HG02870 (cell line): Measurements from ENCODE around the gene ZFHX2.
"Not testable (repeated sequence)": the region's sequence is repeated elsewhere in the genome, so short reads cannot be mapped to it uniquely, and the experiment has no call there.

Experiments
- ATAC-seq: cut with Tn5 transposase; IDR thresholded peaks from one replicate; pipeline ENCODE4 v1.9.1; 2021; ENCODE audit warnings: mild to moderate bottlenecking, moderate library complexity; ENCODE audit not compliant: unreplicated experiment

The ZFHX2 gene

DNA sequence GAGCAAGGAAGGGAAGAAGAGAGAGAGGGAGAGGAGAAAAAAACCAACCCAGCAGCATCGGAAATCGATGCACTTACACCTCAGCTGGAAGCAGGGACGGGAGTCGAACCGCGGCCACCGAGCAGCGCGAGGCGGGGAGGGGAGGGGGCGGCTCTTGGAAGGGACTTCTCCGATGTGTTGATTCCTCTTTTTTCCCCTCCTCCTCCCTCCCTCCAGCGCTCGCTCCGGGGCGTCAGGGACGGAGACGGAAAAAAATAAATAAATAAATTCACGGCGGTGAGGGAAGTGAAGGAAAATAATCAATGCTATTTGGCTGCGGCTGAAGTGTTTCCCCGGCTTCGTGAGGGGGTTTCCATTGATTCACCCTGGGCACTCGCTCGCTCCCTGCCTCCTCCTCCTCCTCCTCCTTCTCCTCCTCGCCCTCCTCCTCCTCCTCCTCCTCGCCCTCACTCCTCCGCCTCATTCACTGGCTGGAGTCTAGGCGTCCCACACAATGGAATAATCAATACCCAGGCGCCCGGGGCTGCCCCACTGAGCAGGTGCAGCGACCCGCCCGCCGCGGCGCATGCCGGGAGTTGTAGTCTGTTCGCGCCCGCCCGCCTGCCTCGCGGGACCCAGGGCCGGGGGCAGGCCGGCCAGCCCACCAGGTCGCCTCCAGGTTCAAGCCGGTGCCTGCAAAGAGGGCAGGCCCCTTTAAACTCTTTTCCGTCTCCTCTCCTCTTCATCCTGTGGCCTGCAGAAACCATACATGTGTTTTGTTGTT lies at the start of gene ZFHX2:
Gene ZFHX2 (minus strand): TSS at position 500 of the 763 bp plus-strand sequence. CDS start 16,440 bp downstream, outside the sequence.
- ATAC-seq, result peak; percentile 49

DNA sequence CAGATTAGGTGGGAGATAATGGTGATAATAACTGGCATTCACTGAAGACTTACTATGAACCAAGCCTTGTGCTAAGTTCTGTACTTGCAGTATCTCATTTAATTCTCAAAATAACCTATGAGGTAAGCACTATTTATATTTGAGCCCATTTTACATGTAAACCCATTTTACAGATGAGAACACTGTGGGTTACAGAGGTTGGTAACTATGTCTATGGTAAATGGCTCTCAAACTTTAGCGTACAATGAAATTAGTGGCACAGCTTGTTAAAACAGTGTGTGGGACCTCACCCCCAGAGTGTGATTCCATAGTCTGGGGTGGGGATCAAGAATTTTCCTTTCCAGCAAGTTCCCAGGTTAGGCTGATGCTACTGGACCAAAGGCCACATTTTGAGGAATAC lies 49.2 kb upstream of the ZFHX2 start:
- no peak for ATAC-seq

- ATAC-seq, result no peak
Observed at GRCh38 chr14:23600322-23600707, 48.8 kb upstream of the ZFHX2 start.

DNA sequence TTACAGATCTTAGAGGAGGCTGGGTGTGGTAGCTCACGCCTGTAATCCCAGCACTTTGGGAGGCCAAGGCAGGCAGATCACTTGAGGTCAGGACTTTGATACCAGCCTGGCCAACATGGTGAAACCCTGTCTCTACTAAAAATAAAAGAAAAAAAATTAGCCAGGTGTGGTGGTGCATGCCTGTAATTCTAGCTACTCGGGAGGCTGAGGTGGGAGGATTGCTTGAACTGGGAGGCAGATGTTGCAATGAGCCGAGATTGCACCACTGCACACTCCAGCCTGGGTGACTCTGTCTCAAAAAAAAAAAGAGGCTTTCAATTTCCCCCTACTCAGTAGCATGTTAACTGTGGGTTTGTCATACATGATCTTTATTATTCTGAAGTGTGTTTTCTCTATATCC lies 42.6 kb upstream of the ZFHX2 start:
- not testable (repeated sequence) for ATAC-seq

DNA sequence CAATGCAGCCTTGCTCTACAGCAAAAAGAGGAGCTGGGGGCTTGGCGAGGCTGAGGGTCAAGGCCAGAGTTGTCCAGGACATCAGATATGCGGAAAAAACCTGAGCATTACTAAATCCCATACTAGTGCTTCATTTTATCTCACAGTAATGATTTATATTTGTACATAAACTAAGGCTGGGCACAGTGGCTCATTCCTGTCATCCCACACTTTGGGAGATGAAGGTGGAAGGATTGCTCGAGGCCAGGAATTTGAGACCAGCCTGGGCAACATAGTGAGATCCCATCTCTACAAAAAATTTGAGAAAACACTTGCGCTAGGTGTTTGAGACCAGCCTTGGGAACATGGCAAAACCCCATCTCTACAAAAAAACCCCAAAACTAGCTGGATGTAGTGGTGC lies 38.6 kb upstream of the ZFHX2 start:
- ATAC-seq, result no peak

DNA sequence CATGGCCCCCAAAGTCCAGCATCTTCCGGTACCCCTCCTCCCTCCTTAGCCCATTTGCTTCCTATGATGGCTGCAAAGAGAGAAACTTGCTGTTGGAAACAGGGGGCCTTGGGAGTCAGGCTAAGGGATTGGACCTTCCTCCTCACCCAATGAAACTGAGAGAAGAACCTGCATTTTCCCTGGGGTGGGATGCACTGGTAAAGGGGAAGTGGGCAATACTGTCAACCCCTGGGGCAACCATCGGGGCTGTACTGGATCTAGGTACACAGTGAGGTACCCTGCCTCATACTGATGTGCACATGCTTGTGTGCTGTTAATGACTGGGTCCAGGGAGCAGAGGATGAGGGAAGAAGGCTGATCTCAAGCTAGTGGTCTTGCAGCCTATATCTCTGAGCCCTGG lies 38.0 kb upstream of the ZFHX2 start:
- ATAC-seq, result no peak

- ATAC-seq, result peak; percentile 96
Observed at GRCh38 chr14:23588884-23589598, 37.5 kb upstream of the ZFHX2 start.

DNA sequence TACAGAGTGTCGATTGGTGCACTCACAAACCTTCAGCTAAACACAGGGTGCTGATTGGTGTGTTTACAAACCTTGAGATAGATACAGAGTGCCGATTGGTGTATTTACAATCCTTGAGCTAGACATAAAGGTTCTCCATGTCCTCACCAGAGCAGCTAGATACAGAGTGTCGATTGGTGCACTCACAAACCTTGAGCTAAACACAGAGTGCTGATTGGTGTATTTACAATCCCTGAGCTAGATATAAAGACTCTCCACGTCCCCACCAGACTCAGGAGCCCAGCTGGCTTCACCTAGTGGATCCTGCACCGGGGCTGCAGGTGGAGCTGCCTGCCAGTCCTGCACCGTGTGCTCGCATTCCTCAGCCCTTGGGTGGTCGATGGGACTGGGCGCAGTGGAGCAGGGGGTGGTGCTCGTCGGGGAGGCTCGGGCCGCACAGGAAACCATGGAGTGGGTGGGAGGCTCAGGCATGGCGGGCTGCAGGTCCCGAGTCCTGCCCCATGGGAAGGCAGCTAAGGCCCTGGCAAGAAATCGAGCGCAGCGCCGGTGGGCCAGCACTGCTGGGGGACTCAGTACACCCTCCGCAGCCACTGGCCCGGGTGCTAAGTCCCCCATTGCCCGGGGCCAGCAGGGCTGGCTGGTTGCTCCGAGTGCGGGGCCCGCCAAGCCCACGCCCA lies 33.1 kb upstream of the ZFHX2 start:
- ATAC-seq, result not testable (repeated sequence)

- ATAC-seq, result not testable (repeated sequence)
Observed at GRCh38 chr14:23583761-23584526, 32.4 kb upstream of the ZFHX2 start.

GRCh38 chr14:23582906-23583760 lies 31.6 kb upstream of the ZFHX2 start:
- no peak for ATAC-seq

GRCh38 chr14:23580948-23581281 lies 29.4 kb upstream of the ZFHX2 start:
- ATAC-seq, result no peak

DNA sequence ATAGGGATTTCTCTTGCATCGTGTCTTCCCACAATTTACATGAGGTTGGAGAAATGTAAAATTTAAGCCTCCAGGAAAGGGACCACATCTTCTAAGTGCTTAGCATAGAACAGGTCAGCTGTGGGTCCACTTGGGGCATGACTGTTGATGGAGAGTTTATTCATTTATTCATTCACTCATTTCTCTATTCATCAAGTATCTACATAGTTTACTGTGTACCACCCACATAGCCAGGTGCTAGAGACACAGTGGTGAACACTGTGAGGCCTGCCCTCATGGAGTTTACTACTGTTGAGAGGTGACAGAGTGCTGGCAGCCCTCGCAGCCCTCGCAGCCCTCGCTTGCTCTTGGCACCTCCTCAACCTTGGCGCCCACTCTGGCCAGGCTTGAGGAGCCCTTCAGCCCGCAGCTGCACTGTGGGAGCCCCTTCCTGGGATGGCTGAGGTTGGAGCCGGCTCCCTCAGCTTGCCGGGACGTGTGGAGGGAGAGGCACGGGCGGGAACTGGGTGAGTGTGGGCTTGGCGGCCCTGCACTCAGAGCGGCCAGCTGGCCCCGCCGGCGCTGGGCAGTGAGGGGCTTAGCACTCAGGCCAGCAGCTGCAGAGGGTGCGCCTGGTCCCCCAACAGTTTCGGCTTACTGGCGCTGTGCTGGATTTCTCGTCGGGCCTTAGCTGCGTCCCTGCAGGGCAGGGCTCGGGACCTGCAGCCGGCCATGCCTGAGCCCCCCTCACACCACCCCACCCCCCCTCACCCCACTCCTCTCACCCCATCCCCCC lies 28.8 kb upstream of the ZFHX2 start:
- ATAC-seq, result no peak

GRCh38 chr14:23579739-23580138 lies 28.2 kb upstream of the ZFHX2 start:
- no peak for ATAC-seq

- ATAC-seq, result no peak
Observed at GRCh38 chr14:23579311-23579630, 27.7 kb upstream of the ZFHX2 start.

- ATAC-seq, result no peak
Observed at GRCh38 chr14:23578560-23579310, 27.2 kb upstream of the ZFHX2 start, which contains the start of gene JPH4. Gene JPH4, minus strand, starts transcription at chr14:23578790. Its CDS starts 1,337 bp downstream, at chr14:23577453.

GRCh38 chr14:23577710-23578392 lies 26.3 kb upstream of the ZFHX2 start:
- ATAC-seq, result no peak

DNA sequence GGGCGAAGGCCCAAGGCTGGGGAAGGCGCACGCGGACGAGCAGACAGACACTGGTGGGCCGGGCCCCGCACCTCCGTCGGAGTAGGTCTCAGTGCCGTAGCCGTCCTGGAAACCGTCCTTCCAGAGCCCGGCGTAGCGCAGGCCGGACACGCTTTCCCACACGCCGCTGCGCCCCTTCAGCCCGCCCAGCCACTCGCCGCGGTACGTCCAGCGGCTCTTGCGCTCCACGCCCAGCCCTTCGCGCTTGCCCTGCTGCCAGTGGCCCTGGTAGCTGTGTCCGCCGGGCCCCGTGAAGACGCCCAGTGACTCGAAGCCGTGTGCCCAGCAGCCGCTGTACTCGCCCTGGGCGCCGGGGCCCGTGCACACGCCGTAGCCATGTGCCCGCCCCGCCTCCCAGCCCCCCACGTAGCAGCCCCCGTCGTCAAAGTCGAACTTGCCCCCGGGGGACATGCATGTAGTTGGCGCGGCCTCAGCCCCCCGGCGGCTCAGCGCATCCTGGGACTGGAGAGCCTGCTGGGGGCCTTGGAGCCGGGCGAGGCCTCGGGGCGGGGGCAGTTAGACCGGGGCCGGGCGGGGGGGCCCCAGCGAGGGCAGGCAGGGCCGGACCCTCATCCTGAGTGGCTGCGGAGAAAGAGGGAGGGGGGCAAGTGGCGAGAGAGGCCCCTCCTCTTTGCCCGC lies 25.6 kb upstream of the ZFHX2 start:
- no peak for ATAC-seq
